ENCODE data around the gene DENND5B.

The DENND5B gene

GRCh38 chr12:31471823-31472222 is 119.1 kb downstream of the DENND5B start:
- DNase-seq (ENCODE audit: low read depth in 2 of 2), result no peak

GRCh38 chr12:31471051-31471450 is 119.9 kb downstream of the DENND5B start:
- no peak for DNase-seq (ENCODE audit: low read depth in 2 of 2)

GRCh38 chr12:31470459-31470858 is 120.5 kb downstream of the DENND5B start:
- no peak for DNase-seq (ENCODE audit: low read depth in 2 of 2)

GRCh38 chr12:31466768-31467167 is 124.2 kb downstream of the DENND5B start:
- DNase-seq (ENCODE audit: low read depth in 2 of 2), result no peak

DNA sequence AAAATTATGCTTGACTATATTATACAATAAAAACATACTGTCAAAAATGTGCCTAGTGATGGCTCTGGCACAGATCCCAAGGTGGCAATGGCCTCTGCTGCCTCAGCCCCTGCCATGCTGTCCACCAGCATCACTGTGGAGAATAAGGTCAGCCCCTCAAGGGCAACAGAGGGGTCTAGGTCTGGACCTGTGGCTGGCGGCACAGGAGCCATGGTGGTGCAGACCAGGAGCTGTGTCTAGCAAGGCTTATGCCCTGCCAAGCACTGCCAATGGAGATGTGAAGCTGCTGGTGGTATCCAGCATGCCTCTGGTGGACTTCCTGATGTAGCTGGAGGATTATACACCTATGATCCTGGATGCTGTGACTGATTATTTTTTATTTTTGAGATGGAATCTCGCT is 125.9 kb downstream of the DENND5B start:
- DNase-seq (ENCODE audit: low read depth in 2 of 2), result no peak

DNA sequence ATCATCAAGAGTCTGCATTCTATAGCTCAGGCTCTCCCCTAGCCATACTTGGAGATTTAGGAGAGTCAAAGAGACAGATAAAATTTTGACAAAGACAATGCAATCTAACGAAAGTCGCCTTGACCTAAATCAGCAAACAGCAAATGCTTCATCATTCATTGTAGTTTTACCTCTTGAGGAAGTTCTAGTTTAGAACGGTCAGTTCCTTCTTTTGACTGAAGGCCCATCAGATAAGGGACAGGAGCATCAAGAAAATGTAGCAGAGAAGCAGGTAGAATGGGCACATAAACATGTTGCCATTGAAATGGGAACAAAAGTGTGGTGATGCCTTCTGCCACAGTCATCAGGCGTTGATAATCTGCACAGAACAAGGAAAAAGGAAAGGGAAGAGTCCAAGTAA is 130.9 kb downstream of the DENND5B start:
- DNase-seq (ENCODE audit: low read depth in 2 of 2), result no peak

GRCh38 chr12:31456562-31456961 is 134.4 kb downstream of the DENND5B start:
- DNase-seq (ENCODE audit: low read depth in 2 of 2), result no peak

GRCh38 chr12:31444736-31445135 is 146.2 kb downstream of the DENND5B start:
- no peak for DNase-seq (ENCODE audit: low read depth in 2 of 2)

- DNase-seq (ENCODE audit: low read depth in 2 of 2), result no peak
Measured at GRCh38 chr12:31440586-31440985, 150.3 kb downstream of the DENND5B start.

DNA sequence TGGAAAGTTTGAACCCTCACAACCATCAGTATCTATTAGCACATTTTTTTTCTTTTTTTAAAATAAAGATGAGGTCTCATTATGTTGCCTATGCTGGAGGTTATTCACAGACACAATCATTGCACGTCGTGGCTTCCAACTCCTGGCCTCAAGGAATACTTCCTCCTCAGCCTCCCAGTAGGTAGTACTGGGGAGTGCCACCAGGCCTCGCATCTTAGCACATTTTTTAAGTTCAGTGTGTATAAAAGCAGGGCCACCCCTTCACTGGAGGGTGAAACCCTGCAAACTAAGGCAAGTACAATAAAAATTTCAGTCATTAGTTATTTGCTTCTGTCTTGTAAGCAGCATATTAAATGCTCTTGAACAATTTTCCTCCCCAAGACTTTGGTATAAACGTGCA is 150.8 kb downstream of the DENND5B start:
- no peak for DNase-seq (ENCODE audit: low read depth in 2 of 2)

DNA sequence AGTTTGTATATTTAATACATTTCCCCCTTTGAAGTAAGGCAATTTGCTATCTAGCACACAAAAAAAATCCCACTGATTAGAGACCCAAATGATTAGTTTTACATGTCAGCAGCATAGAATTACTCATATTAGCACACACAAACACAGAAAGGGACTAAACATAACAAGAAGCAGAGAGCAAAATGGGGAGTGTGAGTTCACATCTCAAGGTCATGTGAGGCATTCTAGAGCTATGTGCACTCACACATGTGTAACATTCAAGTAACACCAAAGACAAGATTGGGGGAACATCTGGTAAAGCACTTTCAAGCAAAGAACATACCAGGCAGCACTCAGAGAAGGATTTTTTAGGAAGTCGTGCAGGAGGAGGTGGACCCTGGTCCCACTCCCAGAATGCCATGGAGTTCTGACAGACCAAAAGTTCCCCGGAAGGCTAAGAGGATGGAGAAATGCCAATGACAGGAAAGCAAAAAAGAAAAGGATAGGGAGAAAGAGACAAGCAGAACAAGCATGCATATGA is 159.2 kb downstream of the DENND5B start:
- peak; percentile 1 to 21 for DNase-seq (ENCODE audit: low read depth in 2 of 2)

DNA sequence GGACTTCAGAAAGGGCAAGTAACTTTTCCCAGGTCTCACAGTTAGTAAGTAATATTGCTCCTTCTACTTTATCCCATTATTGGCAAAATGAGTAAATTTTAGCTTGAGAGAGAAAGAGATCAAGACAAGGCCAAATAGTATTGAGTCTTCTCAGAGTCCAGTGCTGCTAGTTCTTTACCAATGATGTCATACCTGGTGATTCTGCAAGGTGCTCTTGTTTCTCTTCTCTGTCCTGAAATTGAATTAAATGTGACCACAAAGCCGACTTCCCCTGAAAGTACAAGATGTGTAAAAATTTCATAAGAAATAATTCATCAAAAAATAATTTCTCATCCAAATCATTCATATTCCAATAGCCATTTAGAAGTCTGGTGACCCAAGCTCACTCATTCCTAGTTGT is 167.5 kb downstream of the DENND5B start:
- DNase-seq (ENCODE audit: low read depth in 2 of 2), result no peak

GRCh38 chr12:31412292-31412801 is 178.6 kb downstream of the DENND5B start:
- no peak for DNase-seq (ENCODE audit: low read depth in 2 of 2)

DNA sequence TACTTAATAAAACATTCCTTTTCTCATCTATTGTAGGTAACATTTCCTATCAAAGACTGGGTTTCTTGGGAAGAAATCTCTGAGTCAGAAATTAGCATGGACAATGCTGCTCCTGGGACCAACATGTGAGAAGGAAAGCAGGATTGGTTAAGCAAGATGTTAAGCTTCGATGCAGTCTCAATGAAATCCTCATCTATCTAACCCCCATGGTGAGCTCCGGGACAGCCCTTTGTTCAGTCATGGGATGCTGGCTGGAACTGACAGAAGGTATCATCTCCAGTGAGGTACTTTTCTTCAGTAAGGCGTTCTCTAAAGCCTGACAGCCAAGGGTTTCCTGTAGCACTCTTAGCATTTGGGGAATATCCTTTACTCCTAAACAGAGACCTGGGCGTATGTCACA is 182.2 kb downstream of the DENND5B start:
- DNase-seq (ENCODE audit: low read depth in 2 of 2), result no peak

DNA sequence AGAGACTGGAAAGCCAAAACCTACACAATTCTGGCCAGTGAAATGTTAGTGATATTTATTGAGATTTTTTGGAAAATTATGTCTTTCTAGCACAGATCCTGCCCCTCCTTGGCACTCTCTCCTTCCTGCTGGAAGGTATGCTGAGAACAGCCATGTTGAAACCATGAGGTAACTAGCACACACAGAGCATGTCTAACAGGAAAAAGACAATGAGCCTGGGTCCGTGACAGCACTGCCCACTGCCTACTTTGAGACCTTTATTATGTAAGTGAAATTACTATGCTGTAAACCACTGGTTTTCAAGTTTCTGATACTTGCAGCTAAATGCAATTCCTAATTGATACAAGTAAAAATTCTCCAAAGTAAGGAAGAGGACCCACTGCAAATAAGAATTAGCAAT is 183.4 kb downstream of the DENND5B start:
- no peak for DNase-seq (ENCODE audit: low read depth in 2 of 2)

DNA sequence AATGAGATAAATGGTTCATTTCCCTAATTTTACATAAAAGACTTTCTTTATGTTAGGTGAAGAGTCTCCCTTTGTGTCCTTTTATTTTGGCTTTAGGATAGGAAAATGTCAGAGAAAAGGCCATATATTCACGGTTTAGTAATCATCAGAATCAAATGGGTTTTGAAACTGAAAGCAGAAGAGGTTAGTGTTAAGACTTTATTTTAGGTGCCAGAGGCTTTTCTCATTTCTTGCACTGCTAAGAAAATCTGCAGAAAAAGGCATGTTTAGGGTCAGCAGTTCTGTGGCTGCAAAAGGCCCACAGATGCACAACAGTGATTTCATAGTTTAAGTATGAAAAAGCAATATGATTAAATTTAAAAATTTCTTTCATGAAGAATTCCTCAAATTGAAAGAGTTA is 184.6 kb downstream of the DENND5B start:
- no peak for DNase-seq (ENCODE audit: low read depth in 2 of 2)

DNA sequence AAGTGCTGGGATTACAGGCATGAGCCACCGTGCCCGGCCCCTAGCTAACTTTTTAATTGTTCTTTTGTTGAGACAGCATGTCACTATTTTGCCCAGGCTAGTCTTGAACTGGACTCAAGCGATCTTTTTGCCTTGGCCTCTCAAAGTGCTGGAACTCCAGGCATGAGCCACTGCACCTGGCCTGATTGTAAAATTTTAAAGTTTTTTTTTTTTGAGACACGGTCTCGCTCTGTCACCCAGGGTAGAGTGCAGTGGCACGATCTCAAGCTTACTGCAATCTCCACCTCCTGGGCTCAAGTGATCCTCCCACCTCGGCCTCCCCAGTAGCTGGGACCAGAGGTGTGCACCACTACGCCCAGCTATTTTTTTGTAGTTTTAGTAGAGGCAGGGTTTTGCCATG is 185.9 kb downstream of the DENND5B start:
- DNase-seq (ENCODE audit: low read depth in 2 of 2), result no peak

GRCh38 chr12:31403099-31403607 is 187.8 kb downstream of the DENND5B start:
- DNase-seq (ENCODE audit: low read depth in 2 of 2), result peak; percentile 82 to 83

- no peak for DNase-seq (ENCODE audit: low read depth in 2 of 2)
Measured at GRCh38 chr12:31393004-31393550, 197.9 kb downstream of the DENND5B start.

GRCh38 chr12:31390991-31391390 is 199.9 kb downstream of the DENND5B start:
- no peak for DNase-seq (ENCODE audit: low read depth in 2 of 2)

GRCh38 chr12:31388713-31389112 is 202.2 kb downstream of the DENND5B start:
- DNase-seq (ENCODE audit: low read depth in 2 of 2), result no peak

DNA sequence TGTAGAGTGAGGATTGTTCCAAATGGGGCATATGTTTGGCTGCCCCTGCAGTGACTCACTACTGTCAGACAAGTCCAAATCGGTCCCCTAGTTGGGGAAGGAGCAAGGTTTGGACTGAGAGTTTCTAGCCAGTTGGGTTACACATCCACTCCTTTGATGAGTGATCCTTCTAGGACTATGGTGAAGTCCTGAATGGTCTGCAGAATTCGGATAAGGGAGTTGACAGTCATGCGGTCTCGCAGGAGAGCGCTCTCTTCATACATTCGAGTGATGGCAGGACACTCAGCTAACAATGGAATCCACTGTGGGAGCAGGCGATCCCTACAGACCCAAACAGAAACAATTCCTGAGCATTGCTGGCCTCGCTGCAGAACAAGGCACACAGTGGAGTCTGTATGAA is 203.5 kb downstream of the DENND5B start:
- DNase-seq (ENCODE audit: low read depth in 2 of 2), result no peak

DNA sequence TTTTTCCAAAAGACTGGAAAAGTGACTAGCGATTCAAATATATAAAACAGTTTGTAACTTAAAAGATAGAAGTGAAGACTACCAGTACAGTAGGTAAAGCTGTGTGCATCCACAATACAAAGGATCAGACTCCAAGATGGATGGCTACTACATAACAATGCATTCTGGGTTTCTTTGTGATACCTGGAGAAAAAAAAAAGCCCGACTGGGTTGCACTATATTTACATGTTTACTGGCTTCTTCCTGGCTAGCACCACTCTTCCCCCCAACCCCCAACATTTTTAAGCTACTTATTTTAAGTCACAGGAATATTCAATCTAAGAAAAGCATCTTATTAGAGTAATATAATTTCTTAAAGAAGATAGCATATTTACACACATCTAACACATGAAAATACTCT is 203.9 kb downstream of the DENND5B start:
- DNase-seq (ENCODE audit: low read depth in 2 of 2), result no peak

DNA sequence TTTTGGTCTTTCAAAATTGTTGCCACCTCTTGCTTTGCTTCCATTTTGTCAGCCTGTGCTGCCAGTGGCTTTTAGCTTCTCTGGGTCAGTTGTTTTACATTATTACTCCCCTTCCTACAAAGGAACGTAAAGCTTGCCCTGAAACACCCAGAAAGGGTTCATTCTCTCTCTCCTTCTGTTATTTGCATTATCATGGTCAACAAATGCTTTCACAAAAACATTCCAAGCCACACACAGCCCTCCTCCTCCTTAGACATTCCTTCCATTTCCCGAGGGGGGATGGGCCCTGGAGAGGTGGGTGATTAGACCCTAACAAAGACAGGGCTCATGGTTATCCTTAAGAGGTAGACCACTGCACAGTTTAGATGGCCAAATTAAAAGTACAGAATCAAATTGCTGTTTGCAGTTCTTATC is 204.6 kb downstream of the DENND5B start:
- no peak for DNase-seq (ENCODE audit: low read depth in 2 of 2)
